HG02571 (cell line): ENCODE results near the gene CA14.
"Not testable (repeated sequence)": the region's sequence is repeated elsewhere in the genome, so short reads cannot be mapped to it uniquely, and the experiment has no call there.

Experiments
- ATAC-seq: cut with Tn5 transposase; IDR thresholded peaks from one replicate; pipeline ENCODE4 v1.9.1; 2021; ENCODE audit warnings: mild to moderate bottlenecking, moderate library complexity; ENCODE audit not compliant: unreplicated experiment

CA14 gene

GRCh38 chr1:150235852-150236613, 21.5 kb upstream of the CA14 start, which contains the start of gene ANP32E:
TSS of gene ANP32E (minus strand) at chr1:150236112. CDS start at chr1:150235786, 326 bp downstream.
- ATAC-seq = peak; percentile 77

- ATAC-seq = no peak
Observed at GRCh38 chr1:150236614-150237100, 20.9 kb upstream of the CA14 start.

- not testable (repeated sequence) for ATAC-seq
Observed at GRCh38 chr1:150237176-150237575, 20.4 kb upstream of the CA14 start.

GRCh38 chr1:150237746-150238145, 19.8 kb upstream of the CA14 start:
- no peak for ATAC-seq

- no peak for ATAC-seq
Observed at GRCh38 chr1:150243003-150243402, 14.6 kb upstream of the CA14 start.

- ATAC-seq = no peak
Observed at GRCh38 chr1:150249936-150250335, 7.6 kb upstream of the CA14 start.

GRCh38 chr1:150256198-150256553, 1.4 kb upstream of the CA14 start:
- ATAC-seq = no peak

- no peak for ATAC-seq
Observed at GRCh38 chr1:150256554-150257341, 826 bp upstream of the CA14 start.

- ATAC-seq = no peak
Observed at GRCh38 chr1:150259217-150259616, 1.6 kb downstream of the CA14 start.

GRCh38 chr1:150259758-150260669, 2.4 kb downstream of the CA14 start:
- ATAC-seq = no peak

GRCh38 chr1:150261367-150261766, 3.8 kb downstream of the CA14 start:
- ATAC-seq = no peak

- no peak for ATAC-seq
Observed at GRCh38 chr1:150262388-150263320, 5.1 kb downstream of the CA14 start.

GRCh38 chr1:150263549-150263948, 6.0 kb downstream of the CA14 start:
- no peak for ATAC-seq

GRCh38 chr1:150267896-150268295, 10.3 kb downstream of the CA14 start:
- no peak for ATAC-seq

- ATAC-seq = peak; percentile 12
Observed at GRCh38 chr1:150268340-150268704, 10.7 kb downstream of the CA14 start.

GRCh38 chr1:150268705-150269403, 11.3 kb downstream of the CA14 start, which contains the start of gene APH1A:
TSS of gene APH1A (minus strand) at chr1:150269016. CDS start at chr1:150268810, 206 bp downstream.
- ATAC-seq = peak; percentile 92

- ATAC-seq = no peak
Observed at GRCh38 chr1:150269451-150269850, 11.9 kb downstream of the CA14 start.

GRCh38 chr1:150271291-150271959, 13.9 kb downstream of the CA14 start:
- ATAC-seq = no peak

GRCh38 chr1:150273311-150273710, 15.7 kb downstream of the CA14 start:
- ATAC-seq = no peak
